SK-N-SH (cell line): Measurements from ENCODE around the gene PHLDB2. TPM values are rescaled to one million over a fixed set of nuclear protein-coding genes. Genes with fewer than 3 reads are reported as not detected.

Experiments
- CTCF ChIA-PET: fragments of 300-600, 350-600 bp; formaldehyde crosslinking; extraction: SDS; loops from one replicate; lab custom pipeline; 2021; lab: Yijun Ruan, JAX
- POLR2A ChIA-PET: fragments of 350-600 bp; sonication (Branson Sonifier 250); formaldehyde crosslinking; extraction: SDS; loops from one replicate; lab custom pipeline; 2020; ENCODE audit warnings: antibody characterized with exemption, inconsistent platforms; lab: Yijun Ruan, JAX
- DNase-seq: peaks from one replicate; pipeline ENCODE4 v3.0.0; 2012
- H2AFZ ChIP-seq: fragments of 200-600 bp; sonication (generic); 2 replicates; pipeline ENCODE4 v1.8.1; 2016; ENCODE audit warnings: antibody characterized with exemption, mild to moderate bottlenecking, low read depth
- H3F3A ChIP-seq: fragments of 200-600 bp; sonication (generic); replicated peaks from 2 replicates; pipeline ENCODE3; 2016; ENCODE audit warnings: antibody characterized with exemption, mild to moderate bottlenecking; ENCODE audit not compliant: insufficient read depth
- H3K27ac ChIP-seq, 2 experiments: fragments of 200-500 bp in 1 of 2; fragments of 200-600 bp in 1 of 2; sonication (Bioruptor generic) in 1 of 2; sonication (generic), shearing (Covaris generic) in 1 of 2; 2 replicates each; pipeline versions ENCODE4 v1.5.1 to v1.6.1; 2014 to 2016; ENCODE audit warnings: low read depth in 2 of 2, inconsistent platforms in 1 of 2, low read length in 1 of 2, mild to moderate bottlenecking in 1 of 2, mixed read lengths in 1 of 2
- H3K27me3 ChIP-seq: fragments of 200-600 bp; sonication (generic), shearing (Covaris generic); 2 replicates; pipeline ENCODE4 v1.6.1; 2016; ENCODE audit warnings: mixed run types; ENCODE audit not compliant: insufficient read depth
- H3K36me3 ChIP-seq, 2 experiments: fragments of 200-500 bp in 1 of 2; fragments of 200-600 bp in 1 of 2; sonication (Bioruptor generic) in 1 of 2; sonication (generic) in 1 of 2; replicated peaks in 1 of 2; 2 replicates each; pipeline versions ENCODE3 to v1.5.1; 2014 to 2016; ENCODE audit warnings: low read length in 1 of 2, mild to moderate bottlenecking in 1 of 2; ENCODE audit not compliant: insufficient read depth in 2 of 2, control insufficient read depth in 1 of 2
- H3K4me1 ChIP-seq, 2 experiments: fragments of 200-500 bp in 1 of 2; fragments of 200-600 bp in 1 of 2; sonication (Bioruptor generic) in 1 of 2; sonication (generic), shearing (Covaris generic) in 1 of 2; 2 replicates each; pipeline versions ENCODE4 v1.5.1 to v1.6.1; 2014 to 2016; ENCODE audit warnings: low read depth in 1 of 2, low read length in 1 of 2, mixed run types in 1 of 2; ENCODE audit not compliant: insufficient read depth in 2 of 2, control insufficient read depth in 1 of 2
- H3K4me2 ChIP-seq: fragments of 200-600 bp; sonication (generic), shearing (Covaris generic); 2 replicates; pipeline ENCODE4 v1.6.1; 2017; ENCODE audit warnings: mixed run types
- H3K4me3 ChIP-seq, 2 experiments: fragments of 200-500 bp in 1 of 2; fragments of 200-600 bp in 1 of 2; sonication (Bioruptor generic) in 1 of 2; sonication (generic), shearing (Covaris generic) in 1 of 2; 2 replicates each; pipeline versions ENCODE4 v1.5.1 to v1.8.1; 2014 to 2016; ENCODE audit warnings: low read depth in 2 of 2, inconsistent platforms in 1 of 2, low read length in 1 of 2, mild to moderate bottlenecking in 1 of 2, mixed read lengths in 1 of 2, moderate library complexity in 1 of 2
- H3K79me2 ChIP-seq: fragments of 200-600 bp; sonication (generic); 2 replicates; pipeline ENCODE4 v1.8.1; 2017; ENCODE audit warnings: mild to moderate bottlenecking; ENCODE audit not compliant: insufficient read depth
- H3K9ac ChIP-seq: fragments of 200-600 bp; sonication (generic); 2 replicates; pipeline ENCODE4 v1.6.1; 2017; ENCODE audit warnings: mixed run types
- H3K9me2 ChIP-seq: fragments of 200-600 bp; sonication (generic); 2 replicates; pipeline ENCODE4 v1.6.1; 2017; ENCODE audit warnings: mixed run types
- H3K9me3 ChIP-seq: fragments of 200-600 bp; sonication (generic); 2 replicates; pipeline ENCODE4 v1.6.1; 2017; ENCODE audit warnings: mixed run types, mild to moderate bottlenecking, moderate library complexity
- H4K20me1 ChIP-seq: fragments of 200-600 bp; sonication (generic); 2 replicates; pipeline ENCODE4 v1.6.1; 2017; ENCODE audit warnings: mild to moderate bottlenecking, mixed run types; ENCODE audit not compliant: insufficient read depth
- CHD2 ChIP-seq: fragments of 150-350 bp; IDR thresholded peaks from 2 replicates; pipeline ENCODE4 v1.6.1; 2018; ENCODE audit warnings: low read length; ENCODE audit not compliant: partially characterized antibody
- ELF1 ChIP-seq: IDR thresholded peaks from 2 replicates; pipeline ENCODE4 v1.4.0; 2012
- EZH2phosphoT487 ChIP-seq: fragments of 200-600 bp; sonication (generic); IDR thresholded peaks from 2 replicates; pipeline ENCODE4 v1.6.1; 2017; ENCODE audit warnings: low read depth, mixed run types, mild to moderate bottlenecking, antibody characterized with exemption, moderate library complexity, borderline replicate concordance
- FOSL2 ChIP-seq: IDR thresholded peaks from 2 replicates; pipeline ENCODE4 v1.4.0; 2012; ENCODE audit warnings: low read depth, mild to moderate bottlenecking, moderate library complexity, borderline replicate concordance
- GABPA ChIP-seq: IDR thresholded peaks from 2 replicates; pipeline ENCODE4 v1.4.0; 2012; ENCODE audit warnings: low read depth, mild to moderate bottlenecking
- GATA2 ChIP-seq: sonication (generic); formaldehyde crosslinking; IDR thresholded peaks from 2 replicates; pipeline ENCODE4 v1.5.0; 2020; ENCODE audit warnings: mild to moderate bottlenecking, missing genetic modification reagents
- IRF3 ChIP-seq: fragments of 150-350 bp; IDR thresholded peaks from 2 replicates; pipeline ENCODE4 v1.6.1; 2016; ENCODE audit warnings: mild to moderate bottlenecking, low read depth, low read length
- JUND ChIP-seq: IDR thresholded peaks from 2 replicates; pipeline ENCODE4 v1.4.0; 2012
- MXI1 ChIP-seq: IDR thresholded peaks from 2 replicates; pipeline ENCODE4 v1.6.1; 2012; ENCODE audit warnings: mild to moderate bottlenecking, low read depth, low read length, improper control_type of control experiment
- NRF1 ChIP-seq: IDR thresholded peaks from 2 replicates; pipeline ENCODE4 v1.6.1; 2012; ENCODE audit warnings: low read depth, mild to moderate bottlenecking, low read length
- PBX3 ChIP-seq: IDR thresholded peaks from 2 replicates; pipeline ENCODE4; 2012
- POLR2AphosphoS5 ChIP-seq: IDR thresholded peaks from 2 replicates; pipeline ENCODE4 v1.6.1; 2012; ENCODE audit warnings: low read depth, low read length
- RFX5 ChIP-seq: IDR thresholded peaks from 2 replicates; pipeline ENCODE4 v1.6.1; 2012; ENCODE audit warnings: mild to moderate bottlenecking, improper control_type of control experiment, low read length
- RXRA ChIP-seq: IDR thresholded peaks from 2 replicates; pipeline ENCODE4 v1.4.0; 2012; ENCODE audit warnings: low read depth, mild to moderate bottlenecking, borderline replicate concordance
- USF2 ChIP-seq: fragments of 150-350 bp; IDR thresholded peaks from 2 replicates; pipeline ENCODE4 v1.6.1; 2017; ENCODE audit warnings: antibody characterized with exemption, low read length, low read depth, borderline replicate concordance
- ZBTB33 ChIP-seq: IDR thresholded peaks from 2 replicates; pipeline ENCODE4 v1.4.0; 2012; ENCODE audit warnings: low read depth, borderline replicate concordance
- WGBS: methylation state at CpG from one replicate; pipeline ENCODE4 v1.1.6; 2017; ENCODE audit warnings: low lambda C conversion rate; 5-methylcytosine and 5-hydroxymethylcytosine counted together
- polyA plus RNA-seq, 3 experiments: library from polyadenylated mRNA; depleted of rRNA; stranded (reverse); fragments of >200 nt; gene quantifications; 2 replicates each; pipeline ENCODE4 v1.2.3, GENCODE V29; 2012
- TF ChIP-seq, protein P1 (sequence below): fragments of 200-600 bp; sonication (generic); IDR thresholded peaks from 2 replicates; pipeline ENCODE4 v1.6.1; 2017; ENCODE audit warnings: antibody characterized with exemption, mild to moderate bottlenecking, moderate library complexity

The PHLDB2 gene
- polyA plus RNA-seq, 1 of the 3 experiments (the other 2 are of a cell fraction), result 18.0 TPM

- CTCF ChIA-PET, result no interaction called here
Measured at GRCh38 chr3:111944372-111944771, 85.3 kb downstream of the PHLDB2 start.

GRCh38 chr3:111947231-111947630, 88.2 kb downstream of the PHLDB2 start:
- Histone ChIP-seq H3K9me2 (no peaks in the 10 kb centered on the region), H3K36me3 (peaks cover 18 to 70% of the 10 kb centered on the region in 2 experiments), H2AFZ (no peak overlapping the region), H3K27ac (peak overlapping the region in 1 of 2 experiments; percentile 74; a peak in 2 of 4 replicates), H3K4me2 (no peak overlapping the region; the same call in 1 of the 2 replicates), H3K27me3 (no peaks in the 10 kb centered on the region), H3K9ac (peak overlapping the region; percentile 12; the same call in 1 of the 2 replicates), H3K9me3 (no peaks in the 10 kb centered on the region), H3K4me3 (no peak overlapping the region), H3F3A (peaks cover 16% of the 10 kb centered on the region), H4K20me1 (no peaks in the 10 kb centered on the region), H3K79me2 (peaks cover 12% of the 10 kb centered on the region), H3K4me1 (0 out of 4 replicates have a peak, but pooled peaks cover 0 to 12% of the 10 kb centered on the region in 2 experiments)
- POLR2A ChIA-PET, result no interaction called here
- CTCF ChIA-PET, result no interaction called here
- no peak for DNase-seq
- 18% methylated on average over 1 of the region's 1 CpG for WGBS
- TF ChIP-seq MXI1, result no peak
- TF ChIP-seq USF2, result no peak
- no peak for TF ChIP-seq ELF1
- no peak for TF ChIP-seq PBX3
- no peak for TF ChIP-seq GATA2 (CRISPR knock-in tag)
- TF ChIP-seq ZBTB33, result no peak
- TF ChIP-seq JUND, result no peak
- no peak for TF ChIP-seq RXRA
- no peak for TF ChIP-seq GABPA
- TF ChIP-seq FOSL2, result no peak
- TF ChIP-seq EZH2phosphoT487, result no peak
- no peak for TF ChIP-seq CHD2
- TF ChIP-seq NRF1, result no peak
- TF ChIP-seq IRF3, result no peak
- TF ChIP-seq, protein P1, sequence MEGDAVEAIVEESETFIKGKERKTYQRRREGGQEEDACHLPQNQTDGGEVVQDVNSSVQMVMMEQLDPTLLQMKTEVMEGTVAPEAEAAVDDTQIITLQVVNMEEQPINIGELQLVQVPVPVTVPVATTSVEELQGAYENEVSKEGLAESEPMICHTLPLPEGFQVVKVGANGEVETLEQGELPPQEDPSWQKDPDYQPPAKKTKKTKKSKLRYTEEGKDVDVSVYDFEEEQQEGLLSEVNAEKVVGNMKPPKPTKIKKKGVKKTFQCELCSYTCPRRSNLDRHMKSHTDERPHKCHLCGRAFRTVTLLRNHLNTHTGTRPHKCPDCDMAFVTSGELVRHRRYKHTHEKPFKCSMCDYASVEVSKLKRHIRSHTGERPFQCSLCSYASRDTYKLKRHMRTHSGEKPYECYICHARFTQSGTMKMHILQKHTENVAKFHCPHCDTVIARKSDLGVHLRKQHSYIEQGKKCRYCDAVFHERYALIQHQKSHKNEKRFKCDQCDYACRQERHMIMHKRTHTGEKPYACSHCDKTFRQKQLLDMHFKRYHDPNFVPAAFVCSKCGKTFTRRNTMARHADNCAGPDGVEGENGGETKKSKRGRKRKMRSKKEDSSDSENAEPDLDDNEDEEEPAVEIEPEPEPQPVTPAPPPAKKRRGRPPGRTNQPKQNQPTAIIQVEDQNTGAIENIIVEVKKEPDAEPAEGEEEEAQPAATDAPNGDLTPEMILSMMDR, result no peak
- TF ChIP-seq RFX5, result no peak

More at GRCh38 chr3:111944372-111944771, 85.3 kb downstream of the PHLDB2 start:
- 0 out of 4 replicates have a peak, but pooled peaks cover 0 to 12% of the 10 kb centered on the region in 2 experiments for H3K4me1 ChIP-seq
- no peaks in the 10 kb centered on the region for H3K9me2 ChIP-seq
- peaks cover 11% of the 10 kb centered on the region for H3F3A ChIP-seq
- 98% methylated on average over 4 of the region's 4 CpGs for WGBS
- no peak overlapping the region for H3K4me2 ChIP-seq
- DNase-seq, result no peak
- H3K9ac ChIP-seq, result no peak overlapping the region
- H3K36me3 ChIP-seq, result peaks cover 35 to 73% of the 10 kb centered on the region in 2 experiments
- H3K27ac ChIP-seq, result no peak overlapping the region
- H2AFZ ChIP-seq, result no peak overlapping the region
- peaks cover 12% of the 10 kb centered on the region for H3K79me2 ChIP-seq
- no peak for TF ChIP-seq POLR2AphosphoS5
- no peak for TF ChIP-seq NRF1
- TF ChIP-seq IRF3, result no peak
- H4K20me1 ChIP-seq, result no peaks in the 10 kb centered on the region
- no peak overlapping the region for H3K4me3 ChIP-seq
- no peaks in the 10 kb centered on the region for H3K9me3 ChIP-seq
- POLR2A ChIA-PET, result no interaction called here
- H3K27me3 ChIP-seq, result no peaks in the 10 kb centered on the region
